Measurements from ENCODE around the gene ITGA2.

DNA sequence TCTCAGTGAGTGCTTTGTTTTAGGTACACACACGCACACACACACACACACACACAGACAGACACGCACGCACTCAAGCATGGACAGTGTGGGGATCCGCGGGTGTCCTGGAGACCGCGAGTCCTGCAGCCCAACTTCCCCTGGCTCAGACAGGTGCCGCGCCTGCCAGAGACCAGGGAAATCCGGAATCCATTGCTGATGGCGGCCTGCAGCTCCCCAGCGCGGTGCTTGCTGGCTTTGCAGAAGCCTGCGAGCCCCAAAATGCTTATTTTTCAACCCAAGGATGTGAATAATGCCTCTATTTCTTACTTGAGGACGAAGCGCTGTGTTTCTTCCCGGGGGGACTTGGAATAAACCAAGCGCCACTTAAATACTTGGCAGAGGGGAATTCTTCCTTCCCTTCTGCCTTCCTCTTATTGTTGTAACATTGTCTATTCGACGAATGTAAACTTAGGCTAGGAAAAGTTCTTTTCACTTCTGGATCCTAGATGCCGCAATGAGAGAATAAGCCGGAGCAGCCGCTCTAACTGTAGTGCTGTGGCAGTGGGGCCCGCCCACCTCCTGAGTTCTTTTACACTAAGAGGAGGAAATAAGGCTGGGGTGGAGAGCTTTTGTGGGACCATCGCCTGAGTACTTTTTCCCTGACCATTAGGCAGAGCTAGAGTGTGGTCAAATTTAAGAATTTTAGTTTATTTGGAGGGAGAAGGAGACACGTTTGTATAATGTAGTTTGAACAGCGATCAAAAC, 802 bp downstream of the ITGA2 start:
- no peak for TF ChIP-seq EZH2phosphoT487 (IDR thresholded peaks at IDR 0.05; ENCODE audit: insufficient read depth, low read depth)
- TF ChIP-seq EZH2 (IDR thresholded peaks at IDR 0.05; ENCODE audit: insufficient read depth, poor library complexity, severe bottlenecking), result no peak

Data from GM23248 (cell line).